ENCODE results near the gene LHX4.

GRCh38 chr1:180247580-180247979, 17.5 kb downstream of the LHX4 start:
- no peak for TF ChIP-seq EZH2phosphoT487 (IDR thresholded peaks at IDR 0.05; ENCODE audit: insufficient read depth, low read depth)
- TF ChIP-seq EZH2 (IDR thresholded peaks at IDR 0.05; ENCODE audit: insufficient read depth, poor library complexity, severe bottlenecking), result no peak
